Astrocyte (in vitro differentiated cells and primary cell): Measurements from ENCODE around the gene TFAM. TPM values are rescaled to one million over a fixed set of nuclear protein-coding genes. Genes with fewer than 3 reads are reported as not detected.

ENCODE experiments used
- DNase-seq: peaks from one replicate; pipeline ENCODE4 v3.0.0-alpha.2; 2010; ENCODE audit warnings: low read depth
- FAIRE-seq: peaks from 2 replicates; lab custom pipeline; 2011; peaks lifted over from hg19 to GRCh38; lab: Jason Lieb, UNC
- H2AFZ ChIP-seq: 2 replicates; pipeline ENCODE4 v1.6.0; 2012; ENCODE audit warnings: low read depth, low read length, inconsistent platforms
- H3K27ac ChIP-seq: 2 replicates; pipeline ENCODE4 v1.5.1; 2011; ENCODE audit warnings: low read depth, low read length, inconsistent platforms
- H3K27me3 ChIP-seq: 2 replicates; pipeline ENCODE4 v1.6.0; 2011; ENCODE audit warnings: low read length, inconsistent platforms; ENCODE audit not compliant: insufficient read depth
- H3K36me3 ChIP-seq: 2 replicates; pipeline ENCODE4 v1.5.1; 2011; ENCODE audit warnings: low read length, inconsistent platforms; ENCODE audit not compliant: insufficient read depth
- H3K4me1 ChIP-seq: 2 replicates; pipeline ENCODE4 v1.5.1; 2011; ENCODE audit warnings: low read length, inconsistent platforms; ENCODE audit not compliant: insufficient read depth
- H3K4me2 ChIP-seq: 2 replicates; pipeline ENCODE4 v1.6.0; 2012; ENCODE audit warnings: low read length, inconsistent platforms
- H3K4me3 ChIP-seq: 2 replicates; pipeline ENCODE4 v1.5.1; 2011; ENCODE audit warnings: low read depth, mild to moderate bottlenecking, low read length, inconsistent platforms; ENCODE audit not compliant: insufficient read depth
- H3K79me2 ChIP-seq: 2 replicates; pipeline ENCODE4 v1.6.0; 2012; ENCODE audit warnings: mild to moderate bottlenecking, low read length, inconsistent platforms; ENCODE audit not compliant: insufficient read depth
- H3K9ac ChIP-seq: 2 replicates; pipeline ENCODE4 v1.6.0; 2012; ENCODE audit warnings: mild to moderate bottlenecking, low read length, inconsistent platforms
- H3K9me3 ChIP-seq: 2 replicates; pipeline ENCODE4 v1.5.1; 2012; ENCODE audit warnings: low read depth, mild to moderate bottlenecking, low read length, inconsistent platforms; ENCODE audit not compliant: insufficient read depth
- H4K20me1 ChIP-seq: 2 replicates; pipeline ENCODE4 v1.6.0; 2012; ENCODE audit warnings: low read length, inconsistent platforms; ENCODE audit not compliant: insufficient read depth
- H3K27ac Mint-ChIP-seq: one replicate; pipeline ENCODE4 v1.8.0; 2021; ENCODE audit warnings: mild to moderate bottlenecking, mixed read lengths; ENCODE audit not compliant: unreplicated experiment
- H3K27me3 Mint-ChIP-seq: one replicate; pipeline ENCODE4 v1.8.0; 2021; ENCODE audit warnings: low read depth, mixed read lengths; ENCODE audit not compliant: unreplicated experiment
- H3K36me3 Mint-ChIP-seq: one replicate; pipeline ENCODE4 v1.8.0; 2021; ENCODE audit warnings: low read depth, mixed read lengths; ENCODE audit not compliant: unreplicated experiment
- H3K4me1 Mint-ChIP-seq: one replicate; pipeline ENCODE4 v1.8.0; 2021; ENCODE audit warnings: low read depth, mixed read lengths; ENCODE audit not compliant: unreplicated experiment
- H3K4me3 Mint-ChIP-seq: one replicate; pipeline ENCODE4 v1.8.0; 2021; ENCODE audit warnings: mild to moderate bottlenecking, moderate library complexity, mixed read lengths; ENCODE audit not compliant: unreplicated experiment
- H3K9me3 Mint-ChIP-seq: one replicate; pipeline ENCODE4 v1.8.0; 2021; ENCODE audit warnings: mild to moderate bottlenecking, mixed read lengths; ENCODE audit not compliant: unreplicated experiment
- CTCF ChIP-seq: IDR thresholded peaks from 2 replicates; pipeline ENCODE4 v1.5.1; 2011; ENCODE audit warnings: low read depth, mild to moderate bottlenecking, inconsistent platforms, low read length, moderate library complexity; ENCODE audit not compliant: insufficient read depth
- EZH2 ChIP-seq: IDR thresholded peaks from 2 replicates; pipeline ENCODE4 v1.6.1; 2012; ENCODE audit warnings: mild to moderate bottlenecking, low read length, inconsistent platforms; ENCODE audit not compliant: insufficient read depth
- total RNA-seq: library from RNA; stranded (reverse); gene quantifications from 2 replicates; pipeline ENCODE4 v1.2.1, GENCODE V29; 2021

Gene TFAM
- total RNA-seq, 1 donor from 2014 or later = 41.4 TPM

- Mint-ChIP-seq H3K4me1 (peaks cover 7% of the 10 kb centered on the region), H3K4me3 (no peak overlapping the region), H3K27ac (no peak overlapping the region), H3K36me3 (no peaks in the 10 kb centered on the region), H3K9me3 (no peaks in the 10 kb centered on the region), H3K27me3 (no peaks in the 10 kb centered on the region)
- H3K4me2 ChIP-seq = no peak overlapping the region
- no peak overlapping the region for H3K9ac ChIP-seq
- no peak for DNase-seq
- no peaks in the 10 kb centered on the region for H3K36me3 ChIP-seq
- peaks cover 46% of the 10 kb centered on the region for H4K20me1 ChIP-seq
- TF ChIP-seq CTCF (no peak), EZH2 (no peak)
- no peak overlapping the region for H2AFZ ChIP-seq
- no peaks in the 10 kb centered on the region for H3K27me3 ChIP-seq
- H3K27ac ChIP-seq = no peak overlapping the region
- H3K4me1 ChIP-seq = no peaks in the 10 kb centered on the region
- peak; percentile 29 for FAIRE-seq
- no peaks in the 10 kb centered on the region for H3K9me3 ChIP-seq
- H3K79me2 ChIP-seq = peaks cover 47% of the 10 kb centered on the region
- no peak overlapping the region for H3K4me3 ChIP-seq
Measured at GRCh38 chr10:58351616-58352578, 33.3 kb upstream of the TFAM start.

GRCh38 chr10:58352956-58353610, 32.1 kb upstream of the TFAM start:
- H3K27me3 ChIP-seq = no peaks in the 10 kb centered on the region
- H3K4me3 Mint-ChIP-seq = no peak overlapping the region
- no peaks in the 10 kb centered on the region for H3K36me3 ChIP-seq
- no peak overlapping the region for H3K27ac ChIP-seq
- H3K27ac Mint-ChIP-seq = no peak overlapping the region
- H3K36me3 Mint-ChIP-seq = no peaks in the 10 kb centered on the region
- no peak overlapping the region for H3K4me2 ChIP-seq
- H3K27me3 Mint-ChIP-seq = no peaks in the 10 kb centered on the region
- no peak overlapping the region for H2AFZ ChIP-seq
- no peaks in the 10 kb centered on the region for H3K4me1 ChIP-seq
- H3K4me1 Mint-ChIP-seq = peaks cover 7% of the 10 kb centered on the region
- no peaks in the 10 kb centered on the region for H3K9me3 Mint-ChIP-seq
- H3K9ac ChIP-seq = no peak overlapping the region
- DNase-seq (peak; percentile 25), FAIRE-seq (no peak)
- peaks cover 43% of the 10 kb centered on the region for H3K79me2 ChIP-seq
- peaks cover 46% of the 10 kb centered on the region for H4K20me1 ChIP-seq
- no peaks in the 10 kb centered on the region for H3K9me3 ChIP-seq
- TF ChIP-seq CTCF (no peak), EZH2 (no peak)
- no peak overlapping the region for H3K4me3 ChIP-seq
